Measurements from ENCODE around the gene HMGCR.
"Not testable (repeated sequence)": the region's sequence is repeated elsewhere in the genome, so short reads cannot be mapped to it uniquely, and the experiment has no call there.

The HMGCR gene

DNA sequence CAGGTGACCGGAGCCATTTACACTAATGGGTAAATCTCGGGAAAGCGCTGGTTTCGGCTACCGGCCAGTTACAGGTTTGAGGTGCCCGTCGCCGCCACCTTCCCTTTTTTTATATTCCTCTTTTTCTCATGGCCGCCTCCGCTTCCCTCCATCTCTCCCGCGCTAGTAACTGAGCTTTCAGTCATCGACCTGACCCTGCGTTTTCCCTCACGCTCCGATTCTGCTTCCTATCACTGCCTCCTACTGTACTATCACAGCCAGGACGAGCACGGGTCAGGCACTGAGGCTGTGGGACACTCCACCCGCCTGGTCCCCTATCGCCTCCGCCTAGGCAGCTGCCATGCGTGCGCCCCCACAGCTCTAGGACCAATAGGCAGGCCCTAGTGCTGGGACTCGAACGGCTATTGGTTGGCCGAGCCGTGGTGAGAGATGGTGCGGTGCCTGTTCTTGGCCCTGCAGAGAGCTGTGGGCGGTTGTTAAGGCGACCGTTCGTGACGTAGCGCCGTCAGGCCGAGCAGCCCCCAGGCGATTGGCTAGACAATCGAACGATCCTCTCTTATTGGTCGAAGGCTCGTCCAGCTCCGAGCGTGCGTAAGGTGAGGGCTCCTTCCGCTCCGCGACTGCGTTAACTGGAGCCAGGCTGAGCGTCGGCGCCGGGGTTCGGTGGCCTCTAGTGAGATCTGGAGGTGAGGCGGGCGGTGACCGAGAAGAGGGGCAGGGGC, at the start of gene HMGCR:
Gene HMGCR, plus strand, starts transcription at position 606 of the 722 bp plus-strand sequence. CDS start 5,386 bp downstream, outside the sequence.
- DNase-seq (ENCODE audit: low read depth), result peak; percentile 97

DNA sequence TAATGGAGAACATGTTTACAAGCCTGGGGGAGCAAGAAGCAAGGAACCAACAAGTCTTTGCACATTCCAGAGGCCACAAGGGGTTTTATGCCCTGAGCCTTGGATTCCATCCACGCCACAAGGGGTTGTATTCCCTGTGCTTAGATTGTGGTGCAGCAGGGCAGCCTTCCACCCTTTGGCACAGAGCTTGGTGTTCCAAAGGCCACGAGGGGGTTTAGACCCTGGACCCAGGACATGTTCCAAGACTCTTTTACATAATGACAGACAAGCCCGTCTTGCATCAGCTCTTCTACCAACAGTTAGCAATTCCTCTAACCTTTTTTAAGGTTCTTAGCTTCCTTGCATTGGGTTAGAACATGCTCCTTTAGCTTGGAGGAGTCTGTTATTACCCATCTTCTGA, 45.2 kb upstream of the HMGCR start:
- DNase-seq (ENCODE audit: low read depth), result not testable (repeated sequence)

DNA sequence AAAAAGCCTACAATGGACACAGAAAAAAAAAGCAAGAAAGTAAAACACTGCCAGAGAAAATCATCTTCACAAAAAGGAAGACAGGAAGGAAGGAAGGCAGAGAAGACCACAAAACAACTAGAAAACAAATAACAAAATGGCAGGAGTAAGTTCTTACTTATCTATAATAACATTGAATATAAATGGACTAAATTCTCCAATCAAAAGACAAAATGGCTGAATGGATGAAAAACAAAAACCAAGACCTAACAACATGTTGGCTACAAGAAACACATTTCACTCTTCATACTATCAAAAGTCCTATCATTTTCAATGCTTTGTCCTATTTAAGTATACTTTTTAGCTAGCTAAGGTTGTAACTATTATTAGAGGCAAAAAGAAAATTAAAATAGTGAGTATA, 36.9 kb upstream of the HMGCR start:
- no peak for DNase-seq (ENCODE audit: low read depth)

DNA sequence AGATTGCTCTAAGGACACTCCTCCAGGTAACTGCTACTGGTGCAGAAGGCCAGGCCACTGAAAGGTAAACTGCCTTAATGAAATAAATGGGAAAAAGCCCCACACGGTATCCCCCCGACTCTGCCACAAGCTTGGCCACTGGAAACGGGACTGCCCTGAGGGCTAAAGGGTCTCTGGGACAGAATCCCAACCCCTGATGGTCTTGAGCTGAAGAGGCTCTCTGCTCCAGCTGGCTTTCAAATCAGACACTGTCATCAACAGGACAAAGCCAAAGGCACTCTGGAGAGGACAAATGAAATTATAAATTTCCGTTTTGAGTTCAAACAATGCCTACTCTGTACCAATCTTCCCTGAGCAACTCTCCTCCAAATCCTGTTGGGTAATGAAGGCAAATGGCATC, 33.6 kb upstream of the HMGCR start:
- DNase-seq (ENCODE audit: low read depth), result no peak

DNA sequence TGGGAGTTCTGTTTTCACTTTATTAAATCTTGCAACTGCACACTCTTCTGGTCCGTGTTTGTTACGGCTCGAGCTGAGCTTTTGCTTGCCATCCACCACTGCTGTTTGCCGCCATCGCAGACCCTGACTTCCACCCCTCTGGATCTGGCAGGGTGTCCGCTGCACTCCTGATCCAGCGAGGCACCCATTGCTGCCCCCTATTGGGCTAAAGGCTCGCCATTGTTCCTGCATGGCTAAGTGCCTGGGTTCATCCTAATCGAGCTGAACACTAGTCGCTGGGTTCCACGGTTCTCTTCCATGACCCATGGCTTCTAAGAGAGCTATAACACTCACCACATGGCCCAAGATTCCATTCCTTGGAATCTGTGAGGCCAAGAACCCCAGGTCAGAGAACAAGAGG, 32.5 kb upstream of the HMGCR start:
- not testable (repeated sequence) for DNase-seq (ENCODE audit: low read depth)

DNA sequence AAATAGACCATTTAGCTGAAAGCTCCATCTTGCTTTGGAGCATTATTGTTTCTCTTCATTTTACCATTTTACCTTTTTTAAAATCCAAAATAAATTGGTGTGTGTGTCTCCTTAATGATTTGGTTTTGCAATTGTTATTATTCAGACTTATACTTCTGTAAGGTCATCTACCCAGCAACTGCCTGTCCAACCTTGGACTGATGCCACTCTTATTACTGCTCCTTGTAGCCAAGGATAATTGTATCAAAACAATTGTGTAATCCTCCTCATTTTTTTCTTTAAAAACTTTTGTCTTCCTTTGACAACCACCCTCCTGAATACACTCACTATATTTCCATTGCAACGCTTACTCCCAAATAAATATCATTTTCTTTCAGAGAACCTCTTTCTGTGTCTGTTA, 30.3 kb upstream of the HMGCR start:
- no peak for DNase-seq (ENCODE audit: low read depth)

DNA sequence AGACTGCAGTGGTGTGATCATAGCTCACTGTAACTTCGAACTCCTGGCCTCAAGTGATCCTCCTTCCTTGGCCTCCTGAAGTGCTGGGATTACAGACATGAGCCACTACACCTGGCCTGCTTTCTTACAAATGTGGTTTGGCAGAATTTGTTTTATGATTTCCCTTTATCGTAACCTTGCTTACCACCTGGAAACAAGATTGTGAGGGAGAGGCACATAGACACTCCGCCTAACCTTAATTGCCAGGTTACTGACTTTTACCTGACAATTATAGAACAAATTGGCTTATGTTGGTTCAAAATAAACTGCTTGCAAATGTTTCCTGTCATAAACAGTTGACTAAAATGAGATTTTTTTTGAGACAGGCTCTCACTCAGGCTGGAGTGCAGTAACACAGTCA, 26.8 kb upstream of the HMGCR start:
- no peak for DNase-seq (ENCODE audit: low read depth)

DNA sequence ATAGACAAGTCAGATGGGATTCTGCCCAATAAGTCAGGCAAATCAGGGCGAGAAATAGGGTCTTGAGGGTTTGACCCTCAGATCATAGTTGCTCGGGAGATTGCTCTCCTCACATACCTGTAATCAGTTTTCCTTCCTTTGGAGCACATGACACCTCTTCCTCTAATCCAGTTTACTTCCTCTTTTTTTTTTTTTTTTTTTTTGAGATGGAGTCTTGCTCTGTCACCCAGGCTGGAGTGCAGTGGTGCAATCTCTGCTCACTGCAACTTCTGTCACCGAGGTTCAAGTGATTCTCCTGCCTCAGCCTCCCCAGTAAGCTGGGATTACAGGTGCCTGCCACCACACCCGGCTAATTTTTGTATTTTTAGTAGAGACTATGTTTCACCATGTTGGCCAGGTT, 17.9 kb upstream of the HMGCR start:
- not testable (repeated sequence) for DNase-seq (ENCODE audit: low read depth)

DNA sequence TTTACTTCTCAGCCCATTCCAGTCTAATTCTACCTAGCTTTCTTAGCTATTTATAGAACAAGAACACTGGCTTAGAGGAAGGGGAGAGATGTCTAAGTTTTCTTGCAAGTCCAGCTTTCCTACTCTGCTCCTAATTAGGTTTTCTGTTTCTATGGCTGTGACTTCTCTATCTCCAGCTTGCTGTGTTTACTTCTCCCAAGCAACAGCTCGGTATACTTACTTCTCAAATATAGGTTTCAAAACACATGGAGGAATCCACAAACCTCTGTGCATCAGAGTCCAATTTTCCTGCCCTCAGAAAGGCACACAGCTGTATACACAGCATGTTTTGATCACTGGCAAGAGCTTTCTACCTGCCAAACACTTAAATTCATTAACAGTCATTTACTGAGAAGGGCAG, 17.4 kb upstream of the HMGCR start:
- DNase-seq (ENCODE audit: low read depth), result no peak

DNA sequence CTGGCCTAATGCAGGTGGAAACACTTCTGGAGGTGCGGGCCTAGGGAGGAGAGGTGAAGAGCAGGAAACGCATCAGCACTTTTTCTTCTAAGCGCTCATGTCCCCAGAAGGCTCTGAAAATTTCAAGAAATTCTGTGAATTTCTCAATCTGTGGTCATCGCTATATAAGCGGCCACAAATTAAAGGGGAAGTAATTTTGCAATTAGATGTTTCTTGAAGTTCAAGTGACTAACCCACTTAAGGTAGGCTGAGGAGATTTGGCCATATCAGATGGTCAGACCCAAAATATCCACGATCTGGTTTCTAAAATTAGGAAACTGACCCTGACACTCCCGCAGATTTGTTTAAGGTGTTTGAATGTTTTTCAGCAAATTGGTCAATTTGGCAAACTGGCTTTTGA, 16.6 kb upstream of the HMGCR start:
- DNase-seq (ENCODE audit: low read depth), result no peak

DNA sequence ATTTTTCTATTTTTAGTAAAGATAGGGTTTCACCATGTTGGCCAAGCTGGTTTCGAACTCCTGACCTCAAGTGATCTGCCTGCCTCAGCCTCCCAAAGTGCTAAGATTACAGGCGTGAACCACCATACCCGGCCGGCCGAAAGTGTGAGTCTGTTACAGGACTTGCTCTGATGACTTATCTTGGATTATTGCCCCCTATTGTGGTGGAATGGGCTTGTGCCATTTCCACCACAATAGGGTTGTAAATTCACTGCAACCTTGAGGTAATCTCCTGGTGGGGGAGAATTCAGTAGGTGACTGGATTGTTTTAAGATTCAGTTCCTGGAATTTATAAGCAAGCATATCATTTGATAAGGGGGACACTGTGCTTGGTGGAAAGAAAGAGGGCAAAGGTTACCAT, 15.0 kb upstream of the HMGCR start:
- DNase-seq (ENCODE audit: low read depth), result no peak

DNA sequence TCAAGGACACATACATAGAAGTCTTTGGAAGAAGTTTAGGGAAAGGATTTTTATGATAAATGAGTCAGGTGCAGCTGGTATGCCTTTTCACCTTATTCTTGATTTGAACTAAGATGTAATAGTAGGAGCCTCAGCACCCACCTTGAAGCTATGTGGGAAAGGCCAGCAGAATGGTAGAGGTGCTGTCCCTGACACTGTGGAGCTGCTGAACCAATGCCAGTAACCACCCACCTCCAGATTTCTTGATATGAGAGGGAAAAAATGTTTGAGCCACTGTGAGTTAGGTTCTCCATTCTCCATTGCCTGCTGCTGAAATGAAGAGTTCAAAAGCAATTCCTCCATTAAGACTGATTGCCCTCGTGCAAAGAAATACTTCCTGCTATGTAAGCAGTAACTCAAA, 12.2 kb upstream of the HMGCR start:
- no peak for DNase-seq (ENCODE audit: low read depth)

DNA sequence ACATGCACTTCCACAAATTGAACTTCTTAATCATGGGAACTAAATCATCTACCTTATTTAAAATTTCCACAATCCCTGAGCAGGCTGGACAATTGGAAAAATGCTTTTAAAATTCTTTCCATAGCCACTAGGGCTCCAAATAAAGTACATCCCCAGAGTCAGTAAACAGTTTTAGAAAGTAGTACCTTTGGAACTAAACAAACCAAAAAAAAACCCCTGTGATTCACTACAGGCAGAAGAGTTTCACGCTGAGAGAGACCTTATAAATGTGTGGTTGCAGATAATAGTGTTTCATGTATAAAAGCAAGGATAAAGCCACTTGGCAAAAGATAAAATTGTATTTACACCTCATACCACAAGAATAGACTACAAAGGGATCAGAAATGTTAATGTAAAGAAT, 11.8 kb upstream of the HMGCR start:
- DNase-seq (ENCODE audit: low read depth), result no peak

DNA sequence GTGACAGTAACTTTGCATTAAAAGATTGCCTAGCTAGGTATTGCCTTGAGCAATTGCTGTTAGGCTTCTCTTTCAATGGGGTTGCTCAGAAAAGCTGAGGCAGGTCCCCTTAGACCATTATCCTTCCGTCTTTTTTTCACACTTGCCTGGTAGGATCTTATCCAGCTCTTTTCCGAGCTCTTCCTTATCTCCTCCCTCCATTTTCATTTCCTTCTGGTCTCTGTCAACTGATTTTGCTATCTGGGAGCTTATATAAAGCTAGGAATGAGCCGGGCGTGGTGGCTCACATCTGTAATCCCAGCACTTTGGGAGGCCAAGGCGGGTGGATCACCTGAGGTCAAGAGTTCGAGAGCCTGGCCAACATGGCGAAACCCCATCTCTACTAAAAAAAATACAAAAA, 6.6 kb upstream of the HMGCR start:
- DNase-seq (ENCODE audit: low read depth), result no peak

DNA sequence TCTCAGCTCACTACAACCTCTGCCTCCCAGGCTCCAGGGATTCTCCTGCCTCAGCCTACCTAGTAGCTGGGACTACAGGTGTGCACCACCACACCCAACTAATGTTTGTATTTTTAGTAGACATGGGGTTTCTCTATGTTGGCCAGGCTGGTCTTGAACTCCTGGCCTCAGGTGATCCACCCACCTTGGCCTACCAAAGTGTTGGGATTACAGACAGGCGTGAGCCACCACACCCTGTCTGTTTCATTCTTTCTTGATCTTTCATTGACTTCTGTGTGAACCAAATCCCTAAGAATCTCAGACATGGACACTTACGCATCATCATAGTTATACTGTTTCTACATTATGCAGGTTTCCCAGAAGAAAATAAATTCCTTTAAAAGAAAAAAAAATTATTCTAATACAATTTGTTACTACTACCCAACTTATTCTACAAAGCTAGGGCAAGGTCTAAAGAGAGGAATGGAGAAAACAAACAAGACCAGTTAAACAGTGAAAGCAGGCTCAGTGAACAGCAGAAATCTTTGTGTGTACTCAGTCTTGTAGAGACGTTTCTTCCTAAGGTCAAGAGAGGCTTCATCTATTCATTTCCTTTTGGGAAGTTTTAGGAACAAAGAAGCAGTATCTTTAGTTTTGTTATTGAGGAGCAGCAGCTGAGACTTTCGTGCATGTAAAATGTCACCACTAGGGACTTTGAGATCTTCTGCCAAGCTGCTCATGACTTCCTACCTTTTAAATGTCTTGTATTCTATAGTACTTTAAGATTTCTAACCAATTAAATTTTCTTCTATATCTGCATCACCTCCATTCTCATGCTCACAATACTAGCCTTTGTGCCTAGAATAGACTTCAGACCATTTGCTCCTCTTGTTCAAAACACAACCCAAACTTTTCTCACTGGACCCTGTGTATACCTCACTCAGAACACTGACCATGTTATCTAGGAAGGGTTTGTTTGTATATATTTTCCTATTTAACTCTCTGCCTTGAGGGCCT, 5.6 kb upstream of the HMGCR start:
- no peak for DNase-seq (ENCODE audit: low read depth)

DNA sequence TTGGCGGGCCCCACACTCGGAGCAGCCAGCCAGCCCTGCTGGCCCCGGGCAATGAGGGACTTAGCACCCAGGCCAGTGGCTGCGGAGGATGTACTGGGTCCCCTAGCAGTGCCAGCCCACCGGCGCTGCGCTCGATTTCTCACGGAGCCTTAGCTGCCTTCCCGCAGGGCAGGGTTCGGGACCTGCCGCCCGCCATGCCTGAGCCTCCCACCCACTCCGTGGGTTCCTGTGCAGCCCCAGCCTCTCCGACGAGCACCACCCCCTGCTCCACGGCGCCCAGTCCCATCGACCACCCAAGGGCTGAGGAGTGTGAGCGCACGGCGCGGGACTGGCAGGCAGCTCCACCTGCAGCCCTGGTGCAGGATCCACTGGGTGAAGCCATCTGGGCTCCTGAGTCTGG, 3.3 kb upstream of the HMGCR start:
- not testable (repeated sequence) for DNase-seq (ENCODE audit: low read depth)

DNA sequence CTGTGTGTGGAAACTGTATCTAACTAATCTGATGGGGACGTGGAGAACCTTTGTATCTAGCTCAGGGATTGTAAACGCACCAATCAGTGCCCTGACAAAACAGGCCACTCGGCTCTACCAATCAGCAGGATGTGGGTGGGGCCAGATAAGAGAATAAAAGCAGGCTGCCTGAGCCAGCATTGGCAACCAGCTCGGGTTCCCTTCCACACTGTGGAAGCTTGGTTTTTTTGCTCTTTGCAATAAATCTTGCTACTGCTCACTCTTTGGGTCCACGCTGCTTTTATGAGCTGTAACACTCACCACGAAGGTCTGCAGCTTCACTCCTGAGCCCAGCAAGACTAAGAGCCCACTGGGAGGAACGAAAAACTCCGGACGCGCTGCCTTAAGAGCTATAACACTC, 2.6 kb upstream of the HMGCR start:
- DNase-seq (ENCODE audit: low read depth), result not testable (repeated sequence)

DNA sequence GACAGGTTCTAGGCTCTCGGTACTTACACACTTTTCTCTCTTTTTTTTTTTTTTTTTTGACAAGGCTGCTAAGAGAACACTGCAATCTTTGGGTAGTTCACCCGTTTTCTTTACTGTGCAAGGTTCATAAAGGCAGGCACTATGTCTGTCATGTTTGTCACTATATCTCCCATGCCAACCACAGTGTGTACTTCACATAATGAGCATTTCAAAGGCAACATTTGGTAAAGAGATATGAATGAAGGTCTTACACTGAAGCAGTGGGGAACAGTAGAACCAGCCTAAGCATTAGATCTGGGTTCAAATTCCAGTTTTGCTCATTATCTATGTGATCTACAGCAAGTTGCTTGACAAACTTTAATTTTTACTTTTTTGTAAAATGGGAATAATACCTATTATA, 1.5 kb upstream of the HMGCR start:
- no peak for DNase-seq (ENCODE audit: low read depth)

DNA sequence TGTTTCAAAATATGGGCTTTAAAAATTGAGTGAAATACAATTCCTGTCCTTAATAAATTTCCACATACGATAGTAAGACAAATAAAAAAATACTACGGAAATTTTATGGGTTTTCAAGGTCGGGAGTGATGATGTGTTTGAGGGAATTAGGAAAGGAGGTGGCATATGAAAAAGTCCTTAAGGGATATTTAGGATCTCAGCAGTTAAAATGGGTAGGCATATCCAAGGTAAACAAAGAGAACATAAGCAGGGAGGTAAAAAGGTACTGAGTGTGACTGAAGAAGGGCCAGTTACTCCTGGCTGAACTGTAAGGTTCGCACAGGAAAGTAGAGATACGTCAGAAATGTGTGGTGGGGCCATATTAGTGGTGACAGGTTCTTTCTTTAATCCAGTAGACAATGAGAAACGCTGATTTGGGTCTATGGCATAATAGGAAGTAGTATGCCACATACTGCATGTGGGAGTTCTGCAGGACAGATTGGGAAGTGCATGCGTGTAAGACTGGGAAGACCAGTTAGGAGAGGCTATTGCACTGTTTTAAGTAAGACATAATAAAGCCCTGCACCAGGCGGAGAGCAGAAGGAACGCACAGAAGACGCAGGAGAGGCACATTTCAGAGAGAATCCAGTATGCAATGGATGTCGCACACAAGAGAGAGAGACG, 937 bp upstream of the HMGCR start:
- no peak for DNase-seq (ENCODE audit: low read depth)

DNA sequence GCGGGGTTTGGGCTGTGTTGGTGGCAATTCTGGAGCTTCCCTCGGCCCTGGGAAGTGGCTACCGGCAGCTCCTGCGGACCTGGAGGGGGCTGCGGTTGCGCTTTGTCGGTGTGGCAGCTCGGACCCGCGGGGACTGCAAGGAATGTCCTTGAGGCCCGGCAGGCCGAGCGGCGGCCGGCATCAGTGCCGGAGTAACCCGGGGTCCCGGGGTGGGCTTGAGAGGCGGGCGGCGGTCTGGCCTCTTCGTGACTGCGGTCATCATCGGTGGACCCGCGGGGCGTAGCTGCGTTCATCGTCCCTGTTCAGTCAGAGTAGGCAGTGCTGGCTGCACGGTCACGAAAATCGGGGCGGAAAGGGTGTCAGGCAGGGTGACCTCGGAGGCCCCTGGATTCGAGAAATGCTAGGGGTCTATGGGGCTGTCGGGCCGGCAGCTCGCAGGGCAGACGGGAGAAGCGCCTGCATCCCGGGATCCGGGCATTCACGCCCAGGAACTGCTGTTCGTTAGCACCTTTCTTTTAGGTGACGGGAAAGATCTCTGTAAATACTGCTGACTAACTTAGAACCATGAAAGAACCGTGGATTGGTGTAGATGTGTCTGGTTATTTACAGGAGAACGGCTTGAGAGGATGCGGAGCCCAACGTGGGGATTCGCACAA, 474 bp downstream of the HMGCR start:
- DNase-seq (ENCODE audit: low read depth), result no peak

DNA sequence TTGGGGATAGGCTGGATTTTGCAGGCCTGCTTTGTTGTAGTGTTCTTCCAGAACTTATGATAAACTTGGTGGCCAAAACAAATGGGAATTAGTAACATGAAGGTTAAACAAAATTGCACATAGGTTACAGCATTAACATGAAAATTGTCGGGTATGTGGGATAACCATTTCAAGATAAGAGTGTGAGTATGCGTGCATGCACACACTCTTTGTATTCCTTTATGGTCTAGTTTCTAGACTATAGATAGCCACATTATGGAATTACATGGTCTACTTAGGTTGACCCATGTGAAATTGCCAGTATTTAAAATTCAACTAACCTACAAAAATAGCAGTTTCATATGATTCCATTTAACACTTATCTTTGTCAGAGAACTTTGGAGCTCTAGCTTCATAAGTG, 1.4 kb downstream of the HMGCR start:
- no peak for DNase-seq (ENCODE audit: low read depth)
